Measurements from ENCODE around the gene GRAMD4.

GRAMD4 gene

DNA sequence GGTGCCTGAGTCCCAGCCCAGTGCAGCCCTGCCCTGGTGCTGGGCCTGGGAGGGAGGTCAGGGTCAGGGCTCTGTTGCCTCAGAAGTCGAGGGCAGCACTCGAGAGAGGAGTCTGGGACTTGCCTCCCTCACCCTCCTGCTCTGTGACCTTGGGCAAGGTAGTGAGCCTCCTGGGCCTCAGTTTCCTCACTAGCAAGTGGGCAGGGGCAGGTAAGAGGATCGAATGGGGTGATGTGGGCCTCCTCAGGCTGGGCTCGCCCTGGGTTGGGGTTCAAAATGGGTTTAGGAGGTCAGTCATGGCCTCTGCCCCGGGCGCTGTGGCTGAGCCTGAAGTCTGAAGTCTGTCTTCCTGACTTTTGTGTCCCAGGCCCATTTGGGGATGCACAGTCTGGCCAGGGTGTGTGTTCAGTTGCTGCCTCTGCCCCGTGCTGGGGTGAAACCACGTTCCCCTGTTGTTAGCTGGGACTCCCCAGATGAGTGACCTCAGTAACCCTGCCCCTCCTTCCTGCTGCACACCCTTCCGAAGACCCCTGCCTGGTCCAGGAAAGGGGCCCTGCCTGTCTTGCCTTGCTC is 41.8 kb upstream of the GRAMD4 start:
- H3K36me3 Mint-ChIP-seq (ENCODE audit: low read depth): peaks cover 36% of the 10 kb centered on the region
- peaks cover 9% of the 10 kb centered on the region for H3K27me3 Mint-ChIP-seq
- H3K4me1 Mint-ChIP-seq (ENCODE audit: low read depth): peaks cover 87% of the 10 kb centered on the region
- H3K4me3 Mint-ChIP-seq: peak overlapping the region; percentile 96
- H3K27ac Mint-ChIP-seq: peak overlapping the region; percentile 92
- intact Hi-C loops (cut with micrococcal nuclease): loop anchor here (5.0 kb wide), 1 partner anchor 94 kb away; no protein-coding TSS in a partner anchor
- H3K9me3 Mint-ChIP-seq: no peaks in the 10 kb centered on the region

DNA sequence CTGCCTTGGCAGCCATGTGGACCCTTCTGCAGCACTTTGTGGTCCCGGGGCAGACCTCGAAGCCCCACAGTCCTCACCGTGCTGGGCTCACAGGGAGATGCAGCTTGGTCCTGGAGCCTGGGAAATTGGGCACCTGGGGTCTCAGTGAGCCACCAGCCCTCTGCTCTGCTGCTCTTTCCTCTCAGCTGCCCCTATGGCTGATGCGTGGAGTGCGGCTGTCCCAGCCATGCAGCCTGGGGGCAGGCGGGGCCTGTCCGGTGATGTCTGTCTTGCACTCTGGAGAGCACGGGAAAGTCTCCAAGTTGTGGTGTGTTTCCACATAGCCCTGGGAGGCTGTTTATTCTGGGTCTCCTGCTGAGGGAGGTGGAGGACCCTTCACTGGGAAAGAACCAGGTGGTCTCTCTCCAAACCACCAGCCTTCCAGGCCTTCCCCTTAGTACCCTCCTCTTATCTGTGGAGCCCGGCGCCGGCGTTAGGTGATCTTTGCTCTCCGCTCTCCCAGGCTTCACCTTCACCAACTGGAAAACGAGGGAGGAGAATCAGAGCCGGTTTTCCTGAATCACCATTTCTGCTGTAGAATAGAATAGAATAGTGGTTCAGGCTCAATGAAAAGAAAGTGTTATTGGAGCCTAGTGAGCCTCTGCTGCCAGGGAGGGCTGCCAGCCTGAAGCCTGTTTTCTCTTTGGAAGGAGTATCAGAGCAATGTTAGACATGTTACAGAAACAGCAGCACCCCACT is 41.2 kb upstream of the GRAMD4 start:
- intact Hi-C loops (cut with micrococcal nuclease): loop anchor here (5.0 kb wide), 1 partner anchor 93 kb away; no protein-coding TSS in a partner anchor
- peak overlapping the region; percentile 96 for H3K4me3 Mint-ChIP-seq
- peaks cover 87% of the 10 kb centered on the region for H3K4me1 Mint-ChIP-seq (ENCODE audit: low read depth)
- H3K27me3 Mint-ChIP-seq: peaks cover 9% of the 10 kb centered on the region
- H3K27ac Mint-ChIP-seq: peak overlapping the region; percentile 92
- no peaks in the 10 kb centered on the region for H3K9me3 Mint-ChIP-seq
- peaks cover 43% of the 10 kb centered on the region for H3K36me3 Mint-ChIP-seq (ENCODE audit: low read depth)

- peaks cover 52% of the 10 kb centered on the region for H3K36me3 Mint-ChIP-seq (ENCODE audit: low read depth)
- H3K27ac Mint-ChIP-seq: peak overlapping the region; percentile 92
- H3K4me3 Mint-ChIP-seq: peak overlapping the region; percentile 96
- intact Hi-C loops (cut with micrococcal nuclease): loop anchor here (5.0 to 10.0 kb wide), 3 partner anchors 42 to 155 kb away; partner anchors contain the start of genes CERK and GRAMD4
- H3K9me3 Mint-ChIP-seq: no peaks in the 10 kb centered on the region
- peaks cover 87% of the 10 kb centered on the region for H3K4me1 Mint-ChIP-seq (ENCODE audit: low read depth)
- H3K27me3 Mint-ChIP-seq: peaks cover 9% of the 10 kb centered on the region
Observed at GRCh38 chr22:46579751-46580449, 40.3 kb upstream of the GRAMD4 start.

DNA sequence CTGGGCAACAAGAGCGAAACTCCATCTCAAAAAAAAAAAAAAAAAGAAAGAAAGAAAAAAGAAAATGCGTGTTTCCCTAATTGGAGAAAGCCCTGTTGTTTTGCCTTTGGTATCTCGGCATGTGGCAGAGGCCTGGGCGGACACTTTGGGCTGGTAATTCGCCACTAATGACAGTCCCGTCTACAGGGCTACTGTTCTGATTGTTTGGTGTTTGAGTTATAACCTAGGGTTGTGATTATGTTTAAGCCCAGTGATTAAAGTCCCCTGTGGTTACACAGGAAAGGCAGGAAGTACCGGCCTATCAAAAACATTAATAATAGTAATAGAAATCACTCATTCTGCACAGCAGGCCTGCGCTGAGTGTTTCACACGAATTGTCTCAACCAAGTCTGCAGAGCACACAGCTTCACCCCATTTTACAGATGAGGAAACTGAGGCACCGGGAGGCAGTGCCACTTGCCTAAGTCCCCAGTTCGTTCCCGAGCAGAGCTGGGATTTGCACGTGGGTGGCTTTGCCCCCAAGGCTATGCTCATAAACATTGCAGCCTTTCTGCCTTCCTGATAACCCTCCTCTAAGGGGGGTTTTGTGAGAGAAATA is 39.1 kb upstream of the GRAMD4 start:
- peaks cover 87% of the 10 kb centered on the region for H3K4me1 Mint-ChIP-seq (ENCODE audit: low read depth)
- H3K9me3 Mint-ChIP-seq: no peaks in the 10 kb centered on the region
- intact Hi-C loops (cut with micrococcal nuclease): loop anchor here (5.0 to 10.0 kb wide), 2 partner anchors 41 to 154 kb away; partner anchors contain the start of genes CERK and GRAMD4
- peak overlapping the region; percentile 42 for H3K4me3 Mint-ChIP-seq
- H3K27ac Mint-ChIP-seq: peak overlapping the region; percentile 92
- peaks cover 63% of the 10 kb centered on the region for H3K36me3 Mint-ChIP-seq (ENCODE audit: low read depth)
- H3K27me3 Mint-ChIP-seq: peaks cover 2% of the 10 kb centered on the region

- Mint-ChIP-seq H3K4me3 (peak overlapping the region; percentile 42), H3K36me3 (ENCODE audit: low read depth) (peaks cover 64% of the 10 kb centered on the region), H3K4me1 (ENCODE audit: low read depth) (peaks cover 90% of the 10 kb centered on the region), H3K27me3 (no peaks in the 10 kb centered on the region), H3K27ac (peak overlapping the region; percentile 78), H3K9me3 (no peaks in the 10 kb centered on the region)
- intact Hi-C loops (cut with micrococcal nuclease): loop anchor here (5.0 to 10.0 kb wide), 2 partner anchors 41 to 153 kb away; partner anchors contain the start of genes CERK and GRAMD4
Observed at GRCh38 chr22:46581538-46582244, 38.5 kb upstream of the GRAMD4 start.

- no peaks in the 10 kb centered on the region for H3K9me3 Mint-ChIP-seq
- H3K27me3 Mint-ChIP-seq: no peaks in the 10 kb centered on the region
- peak overlapping the region; percentile 78 for H3K27ac Mint-ChIP-seq
- peaks cover 64% of the 10 kb centered on the region for H3K36me3 Mint-ChIP-seq (ENCODE audit: low read depth)
- peak overlapping the region; percentile 30 for H3K4me3 Mint-ChIP-seq
- intact Hi-C loops (cut with micrococcal nuclease): loop anchor here (5.0 to 10.0 kb wide), 2 partner anchors 40 to 152 kb away; partner anchors contain the start of genes CERK and GRAMD4
- peaks cover 97% of the 10 kb centered on the region for H3K4me1 Mint-ChIP-seq (ENCODE audit: low read depth)
Observed at GRCh38 chr22:46582281-46582933, 37.8 kb upstream of the GRAMD4 start.

DNA sequence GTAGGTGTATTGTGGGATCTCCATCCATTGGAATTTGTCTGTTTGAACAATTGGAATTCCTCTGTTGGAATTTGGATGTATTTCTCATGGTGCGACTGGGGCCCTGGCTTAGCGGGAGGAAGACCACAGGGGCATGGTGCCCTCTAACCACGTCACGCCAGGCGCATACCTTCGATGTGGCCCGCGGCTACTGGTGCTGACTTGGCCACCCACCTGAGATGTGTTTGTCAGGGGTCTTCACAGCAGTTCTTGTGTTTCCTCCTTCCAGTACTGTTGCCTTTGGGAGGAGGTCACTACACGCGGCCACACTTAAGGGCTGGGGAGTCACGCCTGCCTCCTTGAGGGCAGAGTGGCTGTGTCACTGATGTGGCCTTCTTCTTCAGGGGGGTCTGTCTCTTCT is 36.6 kb upstream of the GRAMD4 start:
- Mint-ChIP-seq H3K27me3 (no peaks in the 10 kb centered on the region), H3K4me3 (no peak overlapping the region), H3K4me1 (ENCODE audit: low read depth) (peaks cover 97% of the 10 kb centered on the region), H3K36me3 (ENCODE audit: low read depth) (peaks cover 53% of the 10 kb centered on the region), H3K9me3 (no peaks in the 10 kb centered on the region), H3K27ac (no peak overlapping the region)
- intact Hi-C loops (cut with micrococcal nuclease): loop anchor here (5.0 to 10.0 kb wide), 2 partner anchors 39 to 151 kb away; partner anchors contain the start of genes CERK and GRAMD4

DNA sequence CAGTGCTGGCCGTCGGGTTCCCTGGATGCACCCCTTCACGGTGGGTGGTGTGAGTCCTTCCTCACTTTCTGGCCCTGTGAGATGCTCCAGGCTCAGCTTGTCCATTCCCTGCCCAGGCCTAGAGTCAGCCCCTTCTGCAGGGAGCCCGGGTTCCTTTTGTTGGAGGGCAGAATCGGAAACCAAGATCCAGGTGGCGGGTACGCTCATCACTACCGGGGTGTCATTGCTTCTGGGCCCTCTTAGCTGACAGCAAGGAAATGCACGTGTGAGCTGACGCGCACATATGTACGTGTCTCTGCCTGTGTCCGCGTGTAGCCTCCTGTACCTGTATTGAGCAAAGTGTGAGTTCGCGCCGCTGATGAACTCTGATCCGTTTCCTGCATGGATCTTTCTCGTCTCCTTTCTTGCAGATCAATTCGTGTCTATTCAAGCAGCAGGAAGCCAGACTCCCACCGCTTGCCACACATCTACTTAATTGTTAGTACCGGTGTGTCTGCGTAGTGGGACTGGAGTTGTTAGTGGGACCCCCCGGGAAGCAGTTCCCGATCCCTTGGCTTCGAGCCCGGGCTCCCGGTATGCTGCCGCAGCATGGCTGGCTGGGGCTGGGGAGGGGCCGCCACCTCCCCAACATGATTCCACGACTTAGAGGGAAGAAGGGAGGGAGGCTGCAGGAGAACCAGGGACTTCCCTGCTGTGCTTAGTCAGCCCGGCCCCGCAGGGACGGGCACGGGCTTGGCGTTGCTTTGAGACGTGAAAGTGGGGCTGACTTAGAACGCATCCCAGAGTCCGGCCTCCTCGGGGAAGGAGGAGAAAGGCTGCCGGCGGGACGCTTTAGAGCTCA is 35.9 kb upstream of the GRAMD4 start:
- Mint-ChIP-seq H3K27ac (peak overlapping the region; percentile 67), H3K9me3 (no peaks in the 10 kb centered on the region), H3K36me3 (ENCODE audit: low read depth) (peaks cover 52% of the 10 kb centered on the region), H3K4me1 (ENCODE audit: low read depth) (peaks cover 97% of the 10 kb centered on the region), H3K4me3 (no peak overlapping the region), H3K27me3 (no peaks in the 10 kb centered on the region)
- intact Hi-C loops (cut with micrococcal nuclease): loop anchor here (5.0 to 10.0 kb wide), 2 partner anchors 38 to 150 kb away; partner anchors contain the start of genes CERK and GRAMD4

DNA sequence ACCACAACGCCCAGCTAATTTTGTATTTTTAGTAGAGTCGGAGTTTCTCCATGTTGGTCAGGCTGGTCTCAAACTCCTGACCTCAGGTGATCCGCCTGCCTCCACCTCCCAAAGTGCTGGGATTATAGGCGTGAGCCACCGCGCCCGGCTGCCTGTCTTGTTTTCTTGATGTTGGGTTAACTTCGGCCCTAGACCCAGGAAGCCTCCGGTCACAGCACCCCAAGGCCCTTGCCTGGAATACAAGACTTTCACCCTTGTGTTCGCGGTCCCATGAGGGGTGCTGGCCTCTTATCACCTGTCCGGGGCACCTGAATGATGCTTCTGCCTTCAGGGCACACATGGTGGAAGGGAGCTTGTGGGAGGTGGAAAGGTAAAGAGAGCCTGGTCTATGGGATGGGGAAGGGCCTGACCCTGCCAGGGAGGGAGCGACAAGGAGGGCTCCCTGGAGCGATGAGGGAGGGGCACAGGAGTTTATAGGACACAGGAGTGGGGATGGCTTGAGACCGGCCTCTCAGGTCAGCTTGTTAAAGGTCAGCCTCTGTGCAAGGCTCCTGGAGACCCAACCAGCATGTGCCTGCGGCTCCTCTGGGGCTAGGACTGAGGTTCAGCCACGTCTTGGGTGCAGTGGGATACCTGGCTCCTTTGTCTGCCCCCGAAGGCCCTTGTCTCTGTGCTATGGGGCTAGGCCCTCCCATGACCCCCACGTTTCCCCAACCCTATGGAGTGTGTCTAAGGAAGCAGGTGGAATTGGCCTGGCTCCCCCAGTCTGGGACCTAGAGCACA is 34.7 kb upstream of the GRAMD4 start:
- Mint-ChIP-seq H3K4me3 (no peak overlapping the region), H3K27ac (peak overlapping the region; percentile 67), H3K9me3 (no peaks in the 10 kb centered on the region), H3K27me3 (no peaks in the 10 kb centered on the region), H3K36me3 (ENCODE audit: low read depth) (peaks cover 55% of the 10 kb centered on the region), H3K4me1 (ENCODE audit: low read depth) (peaks cover 97% of the 10 kb centered on the region)
- intact Hi-C loops (cut with micrococcal nuclease): loop anchor here (10.0 kb wide), 1 partner anchor 149 kb away; the partner anchor contains the start of gene CERK

- Mint-ChIP-seq H3K27ac (peak overlapping the region; percentile 67), H3K9me3 (no peaks in the 10 kb centered on the region), H3K27me3 (no peaks in the 10 kb centered on the region), H3K4me1 (ENCODE audit: low read depth) (peaks cover 97% of the 10 kb centered on the region), H3K36me3 (ENCODE audit: low read depth) (peaks cover 60% of the 10 kb centered on the region), H3K4me3 (no peak overlapping the region)
- intact Hi-C loops (cut with micrococcal nuclease): loop anchor here (10.0 kb wide), 1 partner anchor 149 kb away; the partner anchor contains the start of gene CERK
Observed at GRCh38 chr22:46586123-46586519, 34.1 kb upstream of the GRAMD4 start.

GRCh38 chr22:46586531-46587011 is 33.6 kb upstream of the GRAMD4 start:
- Mint-ChIP-seq H3K27me3 (no peaks in the 10 kb centered on the region), H3K9me3 (no peaks in the 10 kb centered on the region), H3K4me1 (ENCODE audit: low read depth) (peaks cover 97% of the 10 kb centered on the region), H3K36me3 (ENCODE audit: low read depth) (peaks cover 61% of the 10 kb centered on the region), H3K4me3 (no peak overlapping the region), H3K27ac (peak overlapping the region; percentile 90)
- intact Hi-C loops (cut with micrococcal nuclease): loop anchor here (10.0 kb wide), 1 partner anchor 148 kb away; the partner anchor contains the start of gene CERK

Measured in dendritic cell treated with granulocyte-macrophage colony-stimulating factor and Interleukin-4, amounts not matched to agents 40 ng/mL and 50 ng/mL, for 4 days (primary cell).